ENCODE data around the gene SMC6.

SMC6 gene

GRCh38 chr2:17791121-17791816, 37.7 kb upstream of the SMC6 start:
- H3K4me3 ChIP-seq (ENCODE audit: extremely low read depth, insufficient read depth, low read length, poor library complexity, severe bottlenecking) = no peak overlapping the region
- 90 to 92% methylated on average over 3 to 4 of the region's 5 CpGs for WGBS, 2 experiments (ENCODE audit: insufficient coverage in 2 of 2)
- peaks cover 6% of the 10 kb centered on the region for H3K4me1 ChIP-seq (ENCODE audit: control insufficient read depth, insufficient read depth, low read length, poor library complexity, severe bottlenecking)
- H3K36me3 ChIP-seq (ENCODE audit: control insufficient read depth, insufficient read depth, low read length) = no peaks in the 10 kb centered on the region
- H3K9me3 ChIP-seq (ENCODE audit: control insufficient read depth, low read length) = no peaks in the 10 kb centered on the region
- H3K27ac ChIP-seq (ENCODE audit: low read depth, low read length, severe bottlenecking) = no peak overlapping the region

- Histone ChIP-seq H3K9me3 (ENCODE audit: control insufficient read depth, low read length) (no peaks in the 10 kb centered on the region), H3K4me1 (ENCODE audit: control insufficient read depth, insufficient read depth, low read length, poor library complexity, severe bottlenecking) (peaks cover 6% of the 10 kb centered on the region), H3K27ac (ENCODE audit: low read depth, low read length, severe bottlenecking) (no peak overlapping the region), H3K4me3 (ENCODE audit: extremely low read depth, insufficient read depth, low read length, poor library complexity, severe bottlenecking) (no peak overlapping the region), H3K36me3 (ENCODE audit: control insufficient read depth, insufficient read depth, low read length) (no peaks in the 10 kb centered on the region)
- WGBS, 2 experiments (ENCODE audit: insufficient coverage in 2 of 2) = 80 to 100% methylated on average over 1 of the region's 1 CpG
These were observed 36.9 kb upstream of the SMC6 start for GRCh38 chr2:17790536-17790935.

GRCh38 chr2:17788773-17789172, 35.2 kb upstream of the SMC6 start:
- H3K36me3 ChIP-seq (ENCODE audit: control insufficient read depth, insufficient read depth, low read length) = no peaks in the 10 kb centered on the region
- 40 to 75% methylated on average over 1 to 4 of the region's 4 CpGs for WGBS, 2 experiments (ENCODE audit: insufficient coverage in 2 of 2)
- no peak overlapping the region for H3K4me3 ChIP-seq (ENCODE audit: extremely low read depth, insufficient read depth, low read length, poor library complexity, severe bottlenecking)
- no peaks in the 10 kb centered on the region for H3K9me3 ChIP-seq (ENCODE audit: control insufficient read depth, low read length)
- H3K4me1 ChIP-seq (ENCODE audit: control insufficient read depth, insufficient read depth, low read length, poor library complexity, severe bottlenecking) = peaks cover 2% of the 10 kb centered on the region
- no peak overlapping the region for H3K27ac ChIP-seq (ENCODE audit: low read depth, low read length, severe bottlenecking)

- Histone ChIP-seq H3K27ac (ENCODE audit: low read depth, low read length, severe bottlenecking) (no peak overlapping the region), H3K4me3 (ENCODE audit: extremely low read depth, insufficient read depth, low read length, poor library complexity, severe bottlenecking) (no peak overlapping the region), H3K9me3 (ENCODE audit: control insufficient read depth, low read length) (no peaks in the 10 kb centered on the region), H3K4me1 (ENCODE audit: control insufficient read depth, insufficient read depth, low read length, poor library complexity, severe bottlenecking) (no peaks in the 10 kb centered on the region), H3K36me3 (ENCODE audit: control insufficient read depth, insufficient read depth, low read length) (peaks cover 4% of the 10 kb centered on the region)
- 88 to 96% methylated on average over 3 of the region's 3 CpGs for WGBS, 2 experiments (ENCODE audit: insufficient coverage in 2 of 2)
These were observed 33.1 kb upstream of the SMC6 start for GRCh38 chr2:17786727-17787126.

GRCh38 chr2:17781482-17781881, 27.9 kb upstream of the SMC6 start:
- H3K36me3 ChIP-seq (ENCODE audit: control insufficient read depth, insufficient read depth, low read length) = peaks cover 33% of the 10 kb centered on the region
- H3K27ac ChIP-seq (ENCODE audit: low read depth, low read length, severe bottlenecking) = no peak overlapping the region
- WGBS, 2 experiments (ENCODE audit: insufficient coverage in 2 of 2) = 100% methylated on average over 1 of the region's 1 CpG; no CpG with 5 or more reads in 1 of the 2 experiments
- H3K9me3 ChIP-seq (ENCODE audit: control insufficient read depth, low read length) = no peaks in the 10 kb centered on the region
- no peak overlapping the region for H3K4me3 ChIP-seq (ENCODE audit: extremely low read depth, insufficient read depth, low read length, poor library complexity, severe bottlenecking)
- H3K4me1 ChIP-seq (ENCODE audit: control insufficient read depth, insufficient read depth, low read length, poor library complexity, severe bottlenecking) = no peaks in the 10 kb centered on the region

GRCh38 chr2:17780546-17780945, 26.9 kb upstream of the SMC6 start:
- no peak overlapping the region for H3K4me3 ChIP-seq (ENCODE audit: extremely low read depth, insufficient read depth, low read length, poor library complexity, severe bottlenecking)
- H3K4me1 ChIP-seq (ENCODE audit: control insufficient read depth, insufficient read depth, low read length, poor library complexity, severe bottlenecking) = no peaks in the 10 kb centered on the region
- peaks cover 39% of the 10 kb centered on the region for H3K36me3 ChIP-seq (ENCODE audit: control insufficient read depth, insufficient read depth, low read length)
- WGBS, 2 experiments (ENCODE audit: insufficient coverage in 2 of 2) = 86 to 92% methylated on average over 1 of the region's 1 CpG
- H3K27ac ChIP-seq (ENCODE audit: low read depth, low read length, severe bottlenecking) = no peak overlapping the region
- no peaks in the 10 kb centered on the region for H3K9me3 ChIP-seq (ENCODE audit: control insufficient read depth, low read length)

- WGBS, 2 experiments (ENCODE audit: insufficient coverage in 2 of 2) = 100% methylated on average over 1 of the region's 2 CpGs
- Histone ChIP-seq H3K27ac (ENCODE audit: low read depth, low read length, severe bottlenecking) (no peak overlapping the region), H3K4me3 (ENCODE audit: extremely low read depth, insufficient read depth, low read length, poor library complexity, severe bottlenecking) (no peak overlapping the region), H3K9me3 (ENCODE audit: control insufficient read depth, low read length) (no peaks in the 10 kb centered on the region), H3K36me3 (ENCODE audit: control insufficient read depth, insufficient read depth, low read length) (peaks cover 38% of the 10 kb centered on the region), H3K4me1 (ENCODE audit: control insufficient read depth, insufficient read depth, low read length, poor library complexity, severe bottlenecking) (no peaks in the 10 kb centered on the region)
These were observed 18.9 kb upstream of the SMC6 start for GRCh38 chr2:17772532-17772931.

GRCh38 chr2:17771956-17772355, 18.3 kb upstream of the SMC6 start:
- Histone ChIP-seq H3K4me1 (ENCODE audit: control insufficient read depth, insufficient read depth, low read length, poor library complexity, severe bottlenecking) (no peaks in the 10 kb centered on the region), H3K9me3 (ENCODE audit: control insufficient read depth, low read length) (no peaks in the 10 kb centered on the region), H3K4me3 (ENCODE audit: extremely low read depth, insufficient read depth, low read length, poor library complexity, severe bottlenecking) (no peak overlapping the region), H3K27ac (ENCODE audit: low read depth, low read length, severe bottlenecking) (no peak overlapping the region), H3K36me3 (ENCODE audit: control insufficient read depth, insufficient read depth, low read length) (peaks cover 38% of the 10 kb centered on the region)
- no CpG with 5 or more reads among the region's 2 CpGs for WGBS, 2 experiments (ENCODE audit: insufficient coverage in 2 of 2)

GRCh38 chr2:17768894-17769293, 15.3 kb upstream of the SMC6 start:
- Histone ChIP-seq H3K27ac (ENCODE audit: low read depth, low read length, severe bottlenecking) (no peak overlapping the region), H3K9me3 (ENCODE audit: control insufficient read depth, low read length) (no peaks in the 10 kb centered on the region), H3K4me3 (ENCODE audit: extremely low read depth, insufficient read depth, low read length, poor library complexity, severe bottlenecking) (no peak overlapping the region), H3K36me3 (ENCODE audit: control insufficient read depth, insufficient read depth, low read length) (peaks cover 24% of the 10 kb centered on the region), H3K4me1 (ENCODE audit: control insufficient read depth, insufficient read depth, low read length, poor library complexity, severe bottlenecking) (no peaks in the 10 kb centered on the region)
- 83 to 94% methylated on average over 3 of the region's 4 CpGs for WGBS, 2 experiments (ENCODE audit: insufficient coverage in 2 of 2)

GRCh38 chr2:17765398-17765797, 11.8 kb upstream of the SMC6 start:
- H3K36me3 ChIP-seq (ENCODE audit: control insufficient read depth, insufficient read depth, low read length) = peaks cover 35% of the 10 kb centered on the region
- H3K9me3 ChIP-seq (ENCODE audit: control insufficient read depth, low read length) = no peaks in the 10 kb centered on the region
- H3K4me3 ChIP-seq (ENCODE audit: extremely low read depth, insufficient read depth, low read length, poor library complexity, severe bottlenecking) = no peak overlapping the region
- no peak overlapping the region for H3K27ac ChIP-seq (ENCODE audit: low read depth, low read length, severe bottlenecking)
- WGBS, 2 experiments (ENCODE audit: insufficient coverage in 2 of 2) = no CpG with 5 or more reads among the region's 2 CpGs
- no peaks in the 10 kb centered on the region for H3K4me1 ChIP-seq (ENCODE audit: control insufficient read depth, insufficient read depth, low read length, poor library complexity, severe bottlenecking)

GRCh38 chr2:17763641-17764333, 10.2 kb upstream of the SMC6 start:
- H3K9me3 ChIP-seq (ENCODE audit: control insufficient read depth, low read length) = no peaks in the 10 kb centered on the region
- no peak overlapping the region for H3K27ac ChIP-seq (ENCODE audit: low read depth, low read length, severe bottlenecking)
- peaks cover 35% of the 10 kb centered on the region for H3K36me3 ChIP-seq (ENCODE audit: control insufficient read depth, insufficient read depth, low read length)
- 90 to 100% methylated on average over 2 to 7 of the region's 10 CpGs for WGBS, 2 experiments (ENCODE audit: insufficient coverage in 2 of 2)
- H3K4me1 ChIP-seq (ENCODE audit: control insufficient read depth, insufficient read depth, low read length, poor library complexity, severe bottlenecking) = no peaks in the 10 kb centered on the region
- H3K4me3 ChIP-seq (ENCODE audit: extremely low read depth, insufficient read depth, low read length, poor library complexity, severe bottlenecking) = no peak overlapping the region
